Activated naive CD4-positive, alpha-beta T cell treated with Interleukin-2 at 50 U/mL for 16 hours (primary cell): ENCODE results near the gene UBE3D.

Source experiments
- DNase-seq: peaks from one replicate; pipeline ENCODE4 v3.0.0-alpha.2; 2020

The UBE3D gene, protein sequence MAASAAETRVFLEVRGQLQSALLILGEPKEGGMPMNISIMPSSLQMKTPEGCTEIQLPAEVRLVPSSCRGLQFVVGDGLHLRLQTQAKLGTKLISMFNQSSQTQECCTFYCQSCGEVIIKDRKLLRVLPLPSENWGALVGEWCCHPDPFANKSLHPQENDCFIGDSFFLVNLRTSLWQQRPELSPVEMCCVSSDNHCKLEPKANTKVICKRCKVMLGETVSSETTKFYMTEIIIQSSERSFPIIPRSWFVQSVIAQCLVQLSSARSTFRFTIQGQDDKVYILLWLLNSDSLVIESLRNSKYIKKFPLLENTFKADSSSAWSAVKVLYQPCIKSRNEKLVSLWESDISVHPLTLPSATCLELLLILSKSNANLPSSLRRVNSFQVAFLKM

DNA sequence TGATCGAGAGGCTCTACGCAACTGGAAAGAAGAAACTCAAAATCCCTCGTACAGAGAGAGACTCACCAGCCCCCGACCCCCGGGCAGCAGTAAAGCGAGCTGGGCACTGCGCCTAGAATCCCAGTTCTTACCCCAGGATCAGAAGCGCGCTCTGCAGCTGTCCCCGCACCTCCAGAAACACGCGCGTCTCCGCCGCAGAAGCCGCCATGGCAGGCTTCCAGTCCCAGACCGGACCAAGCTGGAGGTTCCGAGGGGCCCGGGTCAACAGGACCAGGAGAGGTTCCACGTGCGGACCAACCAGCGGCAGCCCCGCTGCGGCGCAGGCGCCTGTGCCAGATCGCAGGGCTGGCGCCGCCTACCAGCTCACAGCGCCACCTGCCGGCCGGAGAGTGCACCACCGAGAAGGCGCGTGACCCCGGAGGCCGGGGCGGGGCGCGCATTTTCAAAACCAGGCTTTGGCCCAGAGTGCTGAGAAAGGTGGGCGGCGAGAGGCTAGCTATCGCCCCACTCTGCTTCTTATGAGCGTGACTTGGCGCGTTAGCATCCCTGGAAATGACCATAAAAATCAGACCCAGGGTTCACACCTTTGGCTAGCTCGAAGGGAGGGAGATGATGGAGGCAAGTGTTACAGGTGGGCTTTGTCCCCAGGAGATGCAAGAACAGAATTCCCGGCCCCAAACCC is at the start of gene UBE3D:
Gene UBE3D (minus strand): TSS at position 331 of the 682 bp plus-strand sequence. CDS start 123 bp downstream, at position 208.
- peak; percentile 94 for DNase-seq

DNA sequence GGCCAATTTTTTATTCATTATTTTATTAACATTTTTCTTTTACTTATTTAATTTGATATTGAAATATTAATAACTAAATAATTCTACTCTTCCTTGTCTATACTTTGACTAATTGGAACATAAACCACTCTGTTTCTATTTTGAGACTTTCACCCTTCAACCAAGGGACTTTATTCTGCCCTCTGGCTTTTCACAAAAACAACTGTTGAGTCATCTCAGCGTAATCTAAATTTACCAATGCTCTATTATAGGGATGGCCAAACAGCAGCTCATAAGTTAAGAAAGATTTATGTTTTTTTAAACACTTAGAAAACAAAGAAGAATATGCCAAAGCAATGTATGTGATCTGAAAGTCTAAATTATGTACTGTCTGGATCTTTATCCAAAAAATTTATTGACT is 48.5 kb upstream of the UBE3D start:
- DNase-seq: no peak

DNA sequence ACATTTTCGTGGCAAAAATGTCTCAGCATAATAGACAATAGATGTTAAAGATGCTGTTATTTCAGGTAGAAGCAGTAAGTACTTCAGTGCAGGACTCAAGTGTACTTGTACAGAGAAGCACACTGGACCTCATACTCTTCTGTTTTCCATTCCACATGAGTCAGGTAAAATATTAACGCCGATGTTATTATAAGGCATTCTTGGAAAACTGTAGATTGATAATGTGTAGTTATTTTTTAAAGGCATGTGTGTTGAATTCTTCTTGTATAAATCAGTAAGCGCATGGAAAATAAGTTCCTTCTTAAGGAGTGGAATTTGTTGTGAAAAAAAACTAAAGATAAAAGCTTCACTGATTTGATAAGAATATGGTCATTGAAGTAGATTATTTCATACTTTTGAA is 47.6 kb upstream of the UBE3D start:
- no peak for DNase-seq

DNA sequence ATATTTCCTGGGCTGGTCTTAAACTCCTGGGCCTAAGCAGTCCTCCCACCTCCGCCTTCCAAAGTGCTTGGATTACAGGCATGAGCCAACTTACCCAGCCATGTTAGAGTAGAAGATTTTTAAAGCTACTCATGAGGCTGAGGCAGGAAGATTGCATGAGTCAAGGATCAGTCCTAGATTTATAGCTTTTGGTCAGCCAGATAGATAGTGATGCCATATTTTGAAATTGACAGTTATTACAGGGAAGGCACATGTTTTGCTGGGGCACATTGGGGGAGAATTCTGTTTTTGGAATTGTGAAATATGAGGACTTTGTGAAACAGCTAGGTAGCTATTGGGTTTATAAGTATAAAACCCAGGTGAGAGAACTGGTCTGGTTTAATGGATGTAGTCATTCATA is 42.7 kb upstream of the UBE3D start:
- DNase-seq: no peak

DNA sequence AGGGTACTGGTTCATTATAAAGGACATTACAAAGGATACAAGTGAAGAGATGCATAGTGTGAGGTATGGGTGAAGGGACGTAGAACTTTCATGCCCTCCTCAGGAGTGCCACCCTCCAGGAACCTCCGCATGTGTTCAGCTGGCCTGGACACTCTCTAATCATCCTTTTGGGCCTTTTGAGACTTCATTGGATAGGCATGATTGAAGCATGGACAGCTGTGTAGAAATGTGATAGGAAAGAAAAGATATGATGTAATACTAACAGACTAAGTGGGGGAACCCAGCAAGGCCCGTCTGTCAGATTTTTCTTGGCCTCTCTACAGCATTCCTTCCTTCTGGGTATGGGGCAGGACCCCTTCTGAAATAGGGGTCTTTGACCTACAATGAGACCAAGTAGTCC is 32.9 kb upstream of the UBE3D start:
- no peak for DNase-seq

DNA sequence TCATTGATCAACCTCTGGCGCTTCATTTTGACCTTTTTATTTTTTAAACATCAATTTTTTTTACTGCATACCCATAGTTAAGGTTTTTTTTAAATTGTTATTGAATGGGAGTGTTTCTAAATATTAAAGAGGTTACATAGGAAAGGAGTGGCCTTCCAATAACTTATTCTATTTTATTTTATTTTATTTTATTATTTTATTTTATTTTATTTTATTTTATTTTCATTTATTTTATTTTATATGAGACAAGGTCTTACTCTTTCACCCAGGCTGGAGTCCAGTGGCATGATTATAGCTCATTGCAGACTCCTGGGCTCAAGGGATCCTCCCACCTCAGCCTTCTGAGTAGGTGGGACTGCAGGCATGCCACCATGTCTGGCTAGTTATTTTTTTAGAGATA is 32.0 kb upstream of the UBE3D start:
- DNase-seq: no peak

DNA sequence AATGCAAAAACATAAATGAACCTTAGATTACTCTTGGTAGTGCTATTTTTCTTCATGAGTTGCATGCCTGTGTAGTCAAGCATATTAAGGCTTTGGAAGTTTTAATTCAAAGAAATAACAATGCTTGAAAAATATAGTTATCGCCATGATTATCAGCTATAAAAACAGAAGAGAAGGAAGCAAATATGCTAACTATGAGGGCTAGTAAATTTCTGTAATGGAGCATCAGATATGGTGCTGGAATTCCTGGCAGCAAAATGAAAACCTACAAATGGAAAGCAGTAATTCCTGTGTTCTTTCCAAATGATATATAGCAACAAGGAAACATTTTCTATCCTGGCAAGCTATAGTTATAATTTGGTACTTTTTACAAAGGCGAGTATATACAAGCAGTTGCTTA is 31.6 kb upstream of the UBE3D start:
- DNase-seq: no peak

DNA sequence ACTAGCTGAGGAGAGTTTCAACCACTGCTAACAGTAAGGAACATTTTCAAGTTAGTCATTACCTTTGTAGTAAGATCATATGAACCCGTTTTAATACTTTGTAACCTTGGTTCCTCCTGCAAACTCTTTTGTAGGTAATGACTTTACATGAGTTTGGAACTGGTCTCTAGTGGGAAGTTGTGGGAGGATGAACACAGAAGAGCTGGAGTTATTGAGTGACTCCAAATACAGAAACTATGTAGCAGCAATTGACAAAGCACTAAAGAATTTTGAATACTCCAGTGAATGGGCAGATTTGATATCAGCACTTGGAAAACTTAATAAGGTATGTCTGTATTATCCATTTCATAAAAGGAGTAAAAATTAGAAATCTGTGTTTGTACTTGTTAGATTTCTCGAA is 31.1 kb upstream of the UBE3D start:
- DNase-seq: no peak

DNA sequence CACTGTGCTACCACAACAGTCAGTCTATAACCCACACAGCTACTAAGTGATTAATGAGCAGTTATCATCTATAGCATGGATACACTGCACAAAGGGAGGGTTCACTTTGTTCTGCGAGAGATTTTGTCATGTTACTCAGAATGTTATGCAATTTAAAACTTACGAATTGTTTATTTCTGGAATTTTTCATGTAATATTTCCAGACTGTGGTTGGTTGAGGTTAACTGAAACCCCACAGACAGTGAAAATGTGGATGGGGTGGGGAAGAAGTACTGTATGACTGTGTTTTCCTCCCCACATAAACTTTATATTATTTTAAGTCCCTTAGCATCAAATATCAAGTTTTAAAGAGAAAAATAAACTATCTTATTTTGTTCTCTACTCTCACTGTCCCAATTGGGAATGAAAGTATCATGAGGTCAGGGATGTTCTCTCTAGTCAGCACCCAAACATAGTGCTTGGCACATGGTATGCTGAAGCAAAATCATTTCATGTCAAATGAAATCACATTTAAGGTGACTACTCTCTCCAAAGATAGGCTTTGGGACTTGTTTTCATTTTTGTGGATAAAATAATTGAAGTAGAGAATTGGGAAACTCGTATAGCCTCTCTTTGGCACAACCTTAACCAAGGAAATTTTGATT is 27.2 kb upstream of the UBE3D start:
- DNase-seq: no peak

DNA sequence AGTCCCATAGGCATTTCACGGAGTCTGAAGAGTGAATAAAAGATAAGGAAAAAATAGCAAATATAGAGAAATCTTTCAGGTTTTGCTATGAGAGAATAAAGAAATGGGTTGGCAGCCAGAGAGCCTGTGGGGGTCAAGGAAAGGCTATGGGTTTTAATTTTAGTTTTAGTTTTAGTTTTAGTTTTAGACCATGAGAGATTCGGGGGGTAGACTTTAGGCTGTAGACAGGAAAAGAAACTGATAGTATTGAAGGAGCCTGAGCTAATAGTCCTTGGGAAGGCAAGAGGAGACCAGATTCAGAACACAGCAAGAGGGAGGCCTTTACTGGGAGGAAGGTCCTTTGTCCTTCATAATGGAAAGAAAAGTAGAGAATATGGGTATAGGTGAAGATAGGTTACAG is 21.1 kb upstream of the UBE3D start:
- no peak for DNase-seq

DNA sequence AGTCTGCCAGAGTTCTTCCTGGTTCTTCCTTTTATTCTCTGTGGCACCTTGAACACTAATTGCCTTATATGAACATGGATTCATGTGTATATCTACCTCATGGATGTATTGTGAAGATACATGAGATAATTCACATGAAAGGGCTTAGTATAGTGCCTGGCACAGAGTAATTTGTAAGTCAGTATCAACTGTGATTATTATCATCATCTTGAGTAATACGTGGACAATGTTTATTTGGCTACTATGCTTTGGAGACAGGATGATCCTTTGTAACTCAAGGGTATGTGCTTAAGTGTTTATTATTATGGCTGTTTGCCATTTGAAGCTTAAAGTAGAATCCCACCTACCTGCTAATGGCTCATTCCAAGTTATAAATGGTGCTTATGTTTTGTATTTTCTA is 17.8 kb upstream of the UBE3D start:
- no peak for DNase-seq

DNA sequence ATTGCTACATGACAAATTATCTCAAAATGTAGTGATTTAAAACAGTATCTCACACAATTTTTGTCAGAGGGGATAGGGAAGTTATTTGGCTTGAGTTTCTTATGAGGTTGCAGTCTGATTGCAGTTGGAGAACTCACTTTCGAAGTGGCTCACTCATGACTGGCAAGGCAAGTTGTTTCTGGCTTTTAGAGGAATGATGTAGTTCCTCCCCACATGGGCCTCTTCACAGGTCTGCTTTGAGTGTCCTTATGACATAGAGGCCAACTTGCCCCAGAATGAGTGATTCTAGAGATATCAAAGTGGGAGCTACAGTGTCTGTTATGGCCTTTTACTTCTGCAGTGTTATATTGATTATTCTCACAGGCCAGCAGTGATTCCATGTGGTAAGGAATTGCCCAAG is 8.0 kb upstream of the UBE3D start:
- no peak for DNase-seq

DNA sequence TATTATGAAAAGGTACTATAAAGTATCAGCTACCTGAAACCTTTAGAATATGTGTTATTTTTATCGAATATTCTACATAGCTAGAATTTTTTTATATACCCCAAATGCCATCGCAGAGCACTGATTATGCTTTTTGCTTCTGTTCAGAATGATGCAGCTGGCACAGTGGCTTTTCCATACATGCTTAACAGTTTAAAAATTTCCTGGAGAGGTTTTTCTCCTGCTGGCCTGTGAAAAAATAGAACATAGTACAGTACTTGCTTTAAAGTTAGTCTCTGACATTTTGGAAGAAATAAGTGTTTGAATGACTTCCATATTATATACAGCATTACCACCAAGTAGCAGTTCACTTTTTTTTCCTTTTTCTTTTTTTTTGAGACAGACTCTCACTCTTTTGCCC is 7.1 kb upstream of the UBE3D start:
- no peak for DNase-seq

DNA sequence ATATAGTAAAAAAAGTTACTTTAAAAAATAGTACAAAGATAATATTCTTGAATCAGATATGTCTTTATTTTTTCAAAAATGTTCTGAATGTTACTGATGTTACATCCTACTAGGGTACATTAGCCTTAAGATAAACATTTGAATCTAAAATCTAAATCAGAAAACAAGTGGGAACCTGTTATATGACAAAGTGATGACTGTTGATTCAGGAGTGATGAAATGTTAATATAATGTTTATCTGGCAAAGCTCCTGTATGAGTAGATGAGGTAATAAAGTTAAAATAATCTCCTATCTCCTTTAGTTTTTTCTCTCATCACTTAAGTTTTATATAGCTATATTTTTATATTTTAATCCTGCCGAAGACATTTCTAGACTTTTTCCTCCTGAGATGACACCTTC is 6.1 kb upstream of the UBE3D start:
- DNase-seq: no peak

DNA sequence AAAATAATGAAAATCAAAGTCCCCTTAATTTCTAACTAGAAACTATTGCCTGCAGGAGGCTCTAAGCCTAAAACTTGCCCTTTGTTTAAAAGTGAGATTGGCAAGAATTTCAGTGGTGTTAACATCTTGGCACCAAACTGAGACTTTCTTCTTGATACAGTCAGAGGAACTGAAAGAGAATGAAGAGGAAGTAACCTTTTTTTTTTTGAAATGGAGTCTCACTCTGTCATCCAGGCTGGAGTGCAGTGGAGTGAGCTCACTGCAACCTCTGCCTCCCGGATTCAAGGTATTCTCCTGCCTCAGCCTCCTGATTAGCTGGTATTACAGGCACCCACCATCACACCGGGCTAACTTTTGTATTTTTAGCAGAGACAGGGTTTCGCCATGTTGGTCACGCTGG is 5.4 kb upstream of the UBE3D start:
- DNase-seq: no peak

DNA sequence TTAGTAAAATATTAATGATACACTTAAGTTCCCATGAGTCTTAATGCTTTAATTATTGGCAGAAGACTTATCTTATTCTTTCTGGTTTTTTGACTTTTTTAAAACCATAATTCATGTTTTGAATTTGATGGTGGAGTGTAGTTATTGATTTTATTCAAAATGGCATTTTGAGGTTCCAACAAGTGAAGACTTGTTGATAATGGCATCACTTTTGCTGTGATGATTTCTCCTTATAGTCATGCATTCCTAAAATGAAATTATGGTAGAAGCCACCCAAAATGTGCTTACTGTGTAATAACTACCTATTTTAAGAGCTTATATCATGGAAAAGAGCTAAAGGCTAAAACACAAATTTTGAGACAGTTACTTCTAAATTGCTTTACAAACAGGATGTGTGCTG is 4.0 kb upstream of the UBE3D start:
- no peak for DNase-seq

DNA sequence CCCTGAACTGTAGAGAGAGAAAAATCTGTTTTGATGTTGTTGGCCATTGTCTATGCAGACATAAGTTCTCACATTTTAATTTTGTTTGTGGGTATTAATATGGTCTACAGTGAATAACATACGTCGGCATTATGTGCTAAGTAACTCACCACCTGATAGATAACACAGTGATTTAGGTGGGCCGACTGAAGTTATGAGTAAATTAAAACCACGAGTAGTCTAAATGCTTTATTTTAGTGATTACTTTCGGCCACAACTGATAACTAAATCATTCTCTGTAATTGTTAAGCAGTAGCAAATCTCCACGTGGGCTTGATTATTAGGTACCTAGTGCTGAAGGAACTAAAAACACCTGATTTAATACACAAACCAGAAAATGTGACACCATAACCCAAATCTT is 3.0 kb upstream of the UBE3D start:
- no peak for DNase-seq

DNA sequence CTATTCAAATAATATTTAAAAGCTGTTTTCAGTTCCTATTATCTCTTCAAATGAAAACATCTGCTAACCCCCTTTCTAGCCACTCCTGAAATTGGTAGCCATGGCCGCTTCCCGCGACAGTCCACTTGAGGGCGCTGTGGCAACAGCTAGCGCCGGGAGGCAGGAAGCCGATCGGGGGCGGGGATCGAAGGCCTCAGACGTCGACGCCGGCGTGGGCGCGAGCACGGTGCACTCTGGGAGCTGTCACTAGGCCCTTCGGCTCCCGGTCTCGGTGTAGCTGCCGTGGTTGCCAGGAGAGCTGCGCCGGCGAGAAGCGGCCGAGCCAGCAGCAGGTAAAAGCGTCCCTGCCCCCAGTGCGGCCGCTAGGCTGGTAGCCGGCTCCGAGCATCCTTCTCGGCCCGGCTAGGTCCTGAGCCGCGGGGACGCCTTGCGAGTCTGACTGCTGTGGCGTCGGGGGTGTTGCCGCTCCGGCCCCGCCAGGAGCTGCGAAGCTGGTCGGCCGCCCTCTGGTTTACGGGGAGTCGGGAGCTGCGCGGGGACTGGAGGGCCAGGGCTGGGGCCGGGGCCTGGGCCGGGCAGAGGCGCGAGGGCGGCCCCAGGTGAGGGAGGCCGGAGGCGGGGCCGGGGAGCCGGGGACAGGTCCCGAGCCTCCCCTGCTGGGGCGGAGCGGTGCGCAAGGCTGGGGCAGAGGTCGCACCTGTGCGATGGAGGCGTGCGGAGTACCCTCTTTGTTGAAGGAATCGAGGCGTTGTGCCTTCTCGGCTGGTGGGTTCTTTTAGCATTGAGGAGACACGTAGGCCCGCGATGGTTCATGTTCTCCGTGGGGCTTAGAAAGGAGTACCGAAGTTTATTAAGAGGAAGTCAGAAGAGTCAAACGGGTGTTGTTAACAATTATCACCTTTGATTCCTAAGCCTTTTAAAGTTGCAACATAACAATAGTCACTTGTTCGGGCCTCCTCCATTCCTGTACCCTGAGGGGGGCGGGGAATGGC is 2.1 kb upstream of the UBE3D start, which contains the start of gene DOP1A:
Gene DOP1A (plus strand): TSS at position 224 of the 992 bp plus-strand sequence. CDS start 29,307 bp downstream, outside the sequence.
- peak; percentile 99 for DNase-seq

DNA sequence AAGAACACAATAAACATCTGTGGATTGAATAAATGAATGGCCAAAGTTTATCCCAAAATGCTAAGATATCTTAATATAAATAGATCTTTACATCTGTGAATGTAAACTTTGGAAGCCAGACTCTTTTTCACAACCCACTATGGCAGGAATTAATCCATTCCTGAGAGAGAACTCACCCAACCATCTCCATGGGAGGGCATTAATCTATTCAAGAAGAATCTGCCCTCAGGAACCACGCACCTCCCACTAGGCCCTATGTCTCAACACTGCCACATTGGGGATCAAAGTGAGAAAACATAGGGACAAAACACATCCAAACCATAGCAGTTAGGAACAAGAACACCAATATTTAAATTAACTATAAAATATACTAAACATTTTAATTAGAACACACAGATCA is 3.4 kb downstream of the UBE3D start:
- DNase-seq: no peak

DNA sequence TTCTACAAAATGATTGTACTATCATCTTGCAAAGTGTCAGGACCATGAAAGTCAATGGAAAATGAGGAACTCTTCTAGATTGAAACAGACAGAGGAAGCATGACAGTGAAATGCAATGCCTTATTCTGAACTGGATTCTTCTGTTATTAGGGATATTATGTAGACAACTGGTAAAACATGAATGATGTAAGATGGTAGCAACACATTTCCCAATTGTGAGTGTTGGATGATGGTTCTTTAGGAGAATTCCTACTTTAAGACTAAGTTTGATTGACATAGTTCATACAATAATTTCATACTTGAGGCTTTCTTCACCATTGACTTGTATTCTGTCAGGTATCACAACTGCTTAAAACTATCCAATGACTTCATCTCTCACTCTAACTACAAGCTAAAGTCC is 4.5 kb downstream of the UBE3D start:
- DNase-seq: no peak

DNA sequence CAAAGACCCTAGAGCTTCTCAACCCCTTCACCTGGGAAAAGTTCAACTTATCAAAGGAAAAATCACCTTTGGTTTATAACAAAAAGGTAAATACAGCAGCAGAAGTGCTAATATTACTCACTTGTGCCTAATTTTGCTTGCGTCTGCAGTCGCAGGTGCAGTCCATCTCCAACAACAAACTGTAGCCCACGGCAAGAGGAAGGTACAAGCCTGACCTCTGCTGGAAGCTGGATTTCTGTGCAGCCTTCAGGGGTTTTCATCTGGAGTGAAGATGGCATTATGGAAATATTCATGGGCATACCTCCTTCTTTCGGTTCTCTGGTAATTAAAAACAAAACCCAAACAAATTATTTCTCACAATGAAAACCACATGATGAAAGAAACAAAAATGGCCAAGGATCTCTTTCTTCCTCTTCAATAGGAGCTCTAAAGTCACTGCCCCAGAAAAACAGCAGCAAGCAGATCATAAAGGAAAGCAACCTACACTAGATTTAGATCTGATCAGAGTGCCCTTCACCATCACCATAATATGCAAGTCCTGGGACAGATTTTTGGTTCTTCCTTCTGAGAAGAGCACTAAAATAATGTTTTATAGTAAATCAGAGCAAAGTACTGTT is 7.8 kb downstream of the UBE3D start:
- peak; percentile 6 for DNase-seq

DNA sequence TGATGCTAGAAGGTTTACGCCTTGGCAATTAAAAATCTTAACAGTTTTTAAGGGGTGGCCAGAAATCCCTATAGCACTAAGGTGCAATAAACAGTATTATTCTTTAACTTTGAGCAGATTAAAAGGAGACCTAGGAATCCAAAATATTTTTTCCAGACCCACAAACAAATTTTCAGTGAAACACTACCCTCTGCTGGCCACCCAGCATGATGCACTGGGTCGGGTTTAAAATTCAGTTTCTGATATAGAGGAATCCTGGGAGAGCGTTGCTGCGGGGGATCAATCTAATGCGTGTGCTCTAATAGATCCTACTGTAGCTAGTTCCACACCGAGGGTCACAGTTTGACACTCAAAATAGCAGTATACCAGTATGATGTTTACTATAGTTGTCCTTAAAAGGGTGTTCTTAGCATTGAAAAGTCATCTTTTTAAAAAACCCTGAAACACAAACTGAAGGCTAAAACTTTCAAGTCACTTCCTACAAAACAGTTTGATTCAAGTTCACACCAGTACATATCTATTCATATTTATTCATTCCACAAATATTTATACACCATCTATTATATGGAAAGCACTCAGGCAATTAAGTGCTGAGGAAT is 10.2 kb downstream of the UBE3D start:
- DNase-seq: peak; percentile 25
